Measurements from ENCODE around the gene ASIC2.

The ASIC2 gene

DNA sequence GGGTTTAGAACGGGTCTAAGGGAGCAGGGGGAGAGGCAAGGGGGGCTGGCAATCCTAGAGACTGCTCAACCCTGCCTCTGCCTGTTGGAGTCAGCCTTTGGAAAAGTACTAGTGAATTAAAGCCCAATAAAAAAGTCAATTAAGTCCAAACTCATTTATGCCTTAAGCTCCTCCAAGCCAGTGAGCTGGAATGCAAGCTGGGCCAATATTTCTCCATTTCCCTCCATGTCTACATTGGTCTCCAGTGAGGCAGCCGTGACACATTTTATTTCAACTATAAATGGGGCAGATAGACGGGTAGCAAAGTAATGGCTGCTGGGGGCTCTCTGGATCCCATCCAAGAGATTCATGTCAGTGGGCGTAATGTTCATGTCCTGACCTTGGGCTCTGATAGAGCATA is 157.4 kb downstream of the ASIC2 start:
- H3K4me1 ChIP-seq (ENCODE audit: control insufficient read depth, insufficient read depth, low read length) = peaks cover 2% of the 10 kb centered on the region
- H3K4me3 ChIP-seq (ENCODE audit: low read depth, low read length) = no peak overlapping the region
- no peaks in the 10 kb centered on the region for H3K36me3 ChIP-seq (ENCODE audit: control insufficient read depth, insufficient read depth, low read length)
- no peaks in the 10 kb centered on the region for H3K27me3 ChIP-seq (ENCODE audit: control insufficient read depth, insufficient read depth, low read length)
- H3K9ac ChIP-seq (ENCODE audit: low read depth, low read length) = no peak overlapping the region
- no peaks in the 10 kb centered on the region for H3K9me3 ChIP-seq (ENCODE audit: control insufficient read depth, insufficient read depth, low read length)

DNA sequence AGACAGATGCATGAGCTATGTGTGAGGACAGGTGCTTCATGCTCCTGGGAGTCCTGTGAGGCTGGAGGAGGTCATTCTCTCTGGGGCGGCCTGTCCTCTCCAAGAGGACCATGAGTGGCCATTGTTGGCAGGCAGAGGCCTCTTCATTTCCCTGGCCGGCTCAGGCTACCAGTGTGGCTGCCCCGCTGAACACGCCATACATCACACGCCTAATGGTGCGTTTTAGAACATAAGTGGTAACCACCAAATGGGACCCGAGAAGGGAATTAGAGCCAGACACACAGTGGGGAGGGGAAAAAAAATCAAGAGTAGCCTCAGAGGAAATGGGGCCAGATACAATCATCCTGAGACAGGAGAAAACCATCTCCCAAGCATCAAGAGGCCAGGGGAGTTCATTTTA is 161.5 kb downstream of the ASIC2 start:
- no peaks in the 10 kb centered on the region for H3K9me3 ChIP-seq (ENCODE audit: control insufficient read depth, insufficient read depth, low read length)
- H3K4me1 ChIP-seq (ENCODE audit: control insufficient read depth, insufficient read depth, low read length) = no peaks in the 10 kb centered on the region
- H3K27me3 ChIP-seq (ENCODE audit: control insufficient read depth, insufficient read depth, low read length) = no peaks in the 10 kb centered on the region
- no peaks in the 10 kb centered on the region for H3K36me3 ChIP-seq (ENCODE audit: control insufficient read depth, insufficient read depth, low read length)
- no peak overlapping the region for H3K4me3 ChIP-seq (ENCODE audit: low read depth, low read length)
- no peak overlapping the region for H3K9ac ChIP-seq (ENCODE audit: low read depth, low read length)

DNA sequence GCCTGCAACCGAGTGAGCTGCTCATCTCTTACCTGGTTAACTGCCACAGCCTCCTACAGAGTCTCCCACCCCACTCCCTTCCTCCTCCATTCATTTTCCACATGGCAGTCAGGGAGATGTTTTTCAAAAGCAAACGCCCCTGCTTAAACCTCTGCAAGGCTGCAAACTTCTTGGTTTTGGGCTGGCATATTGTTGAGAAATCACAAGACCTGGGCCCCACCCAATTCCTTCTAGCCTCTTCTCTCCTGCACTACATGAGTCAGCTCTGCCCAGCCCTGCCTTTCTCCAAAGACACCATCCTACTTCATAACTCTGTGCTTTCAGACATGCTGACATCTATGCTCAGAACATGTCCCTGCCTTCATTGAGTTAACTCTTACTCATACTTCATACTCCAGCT is 165.4 kb downstream of the ASIC2 start:
- H3K4me1 ChIP-seq (ENCODE audit: control insufficient read depth, insufficient read depth, low read length) = no peaks in the 10 kb centered on the region
- no peaks in the 10 kb centered on the region for H3K27me3 ChIP-seq (ENCODE audit: control insufficient read depth, insufficient read depth, low read length)
- no peak overlapping the region for H3K4me3 ChIP-seq (ENCODE audit: low read depth, low read length)
- H3K9me3 ChIP-seq (ENCODE audit: control insufficient read depth, insufficient read depth, low read length) = no peaks in the 10 kb centered on the region
- H3K36me3 ChIP-seq (ENCODE audit: control insufficient read depth, insufficient read depth, low read length) = no peaks in the 10 kb centered on the region
- H3K9ac ChIP-seq (ENCODE audit: low read depth, low read length) = no peak overlapping the region

DNA sequence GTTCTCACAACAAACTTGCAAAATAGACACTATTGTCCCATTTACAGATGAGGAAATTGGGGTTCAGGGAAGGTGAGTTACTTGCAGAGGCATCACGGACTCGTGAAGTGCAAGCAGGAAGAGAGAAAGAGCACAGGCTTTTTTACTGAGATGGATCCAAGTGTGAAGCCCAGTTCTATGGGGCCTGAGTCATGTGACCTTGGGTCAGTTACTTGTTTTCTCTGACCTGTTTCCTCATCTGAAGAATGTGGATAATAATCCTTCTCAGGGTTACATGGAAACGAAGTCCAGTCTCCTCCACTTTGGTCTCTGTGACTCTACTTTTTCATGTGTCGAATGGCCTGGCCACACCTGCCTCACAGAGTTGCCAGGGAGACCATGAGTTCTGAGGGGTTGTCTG is 167.0 kb downstream of the ASIC2 start:
- H3K27me3 ChIP-seq (ENCODE audit: control insufficient read depth, insufficient read depth, low read length) = no peaks in the 10 kb centered on the region
- no peak overlapping the region for H3K9ac ChIP-seq (ENCODE audit: low read depth, low read length)
- H3K9me3 ChIP-seq (ENCODE audit: control insufficient read depth, insufficient read depth, low read length) = no peaks in the 10 kb centered on the region
- no peak overlapping the region for H3K4me3 ChIP-seq (ENCODE audit: low read depth, low read length)
- H3K36me3 ChIP-seq (ENCODE audit: control insufficient read depth, insufficient read depth, low read length) = no peaks in the 10 kb centered on the region
- no peaks in the 10 kb centered on the region for H3K4me1 ChIP-seq (ENCODE audit: control insufficient read depth, insufficient read depth, low read length)

DNA sequence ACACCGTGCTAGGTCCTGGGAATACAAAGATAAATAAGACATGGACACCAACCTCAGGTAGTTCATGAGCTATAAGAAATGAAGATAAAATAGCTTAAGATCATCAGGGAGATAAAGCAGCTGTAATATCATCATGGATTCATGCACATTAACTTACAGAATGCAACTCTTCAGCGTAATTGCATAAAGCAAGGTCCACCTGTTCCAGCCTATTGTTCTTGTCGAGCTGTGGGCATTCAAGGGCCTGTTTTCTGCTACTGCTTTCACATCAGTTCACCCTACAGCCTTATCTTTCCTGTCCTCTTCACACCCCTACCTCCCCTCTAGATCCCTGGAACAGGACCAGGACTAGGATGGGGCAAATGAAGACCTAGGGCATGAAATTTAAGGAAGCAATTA is 167.5 kb downstream of the ASIC2 start:
- Histone ChIP-seq H3K4me3 (ENCODE audit: low read depth, low read length) (no peak overlapping the region), H3K9me3 (ENCODE audit: control insufficient read depth, insufficient read depth, low read length) (no peaks in the 10 kb centered on the region), H3K36me3 (ENCODE audit: control insufficient read depth, insufficient read depth, low read length) (no peaks in the 10 kb centered on the region), H3K9ac (ENCODE audit: low read depth, low read length) (no peak overlapping the region), H3K27me3 (ENCODE audit: control insufficient read depth, insufficient read depth, low read length) (no peaks in the 10 kb centered on the region), H3K4me1 (ENCODE audit: control insufficient read depth, insufficient read depth, low read length) (no peaks in the 10 kb centered on the region)

DNA sequence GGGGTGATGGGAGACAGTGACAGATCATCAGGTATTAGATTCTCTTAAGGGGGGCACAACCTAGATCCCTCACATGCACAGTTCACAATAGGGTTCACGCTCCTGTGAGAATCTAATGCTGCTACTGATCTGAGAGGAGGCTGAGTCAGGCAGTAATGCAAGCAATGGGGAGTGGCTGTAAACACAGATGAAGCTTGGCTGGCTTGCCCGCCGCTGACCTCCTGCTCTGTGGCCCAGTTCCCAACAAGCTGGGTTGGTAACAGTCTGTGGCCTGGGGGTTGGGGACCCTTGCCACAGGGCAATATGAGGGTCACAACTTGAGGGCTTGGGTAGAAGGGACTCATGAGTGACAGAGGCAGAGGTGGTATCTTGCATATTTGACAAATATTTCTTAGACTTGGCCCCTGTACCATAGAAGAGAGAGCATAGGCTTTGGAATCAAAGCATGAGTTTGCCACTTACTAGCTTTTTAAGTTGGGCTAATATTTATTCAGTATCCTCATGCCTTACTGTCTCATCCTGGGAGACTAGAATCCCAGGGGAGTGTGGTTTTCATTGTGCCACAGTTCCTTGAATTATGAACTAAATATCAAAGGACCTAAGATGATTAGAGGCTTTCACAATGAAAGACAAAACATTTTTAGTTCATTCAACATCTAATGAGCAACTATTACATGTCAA is 168.1 kb downstream of the ASIC2 start:
- H3K4me1 ChIP-seq (ENCODE audit: control insufficient read depth, insufficient read depth, low read length) = no peaks in the 10 kb centered on the region
- no peaks in the 10 kb centered on the region for H3K27me3 ChIP-seq (ENCODE audit: control insufficient read depth, insufficient read depth, low read length)
- no peaks in the 10 kb centered on the region for H3K36me3 ChIP-seq (ENCODE audit: control insufficient read depth, insufficient read depth, low read length)
- no peak overlapping the region for H3K9ac ChIP-seq (ENCODE audit: low read depth, low read length)
- H3K4me3 ChIP-seq (ENCODE audit: low read depth, low read length) = no peak overlapping the region
- H3K9me3 ChIP-seq (ENCODE audit: control insufficient read depth, insufficient read depth, low read length) = no peaks in the 10 kb centered on the region

DNA sequence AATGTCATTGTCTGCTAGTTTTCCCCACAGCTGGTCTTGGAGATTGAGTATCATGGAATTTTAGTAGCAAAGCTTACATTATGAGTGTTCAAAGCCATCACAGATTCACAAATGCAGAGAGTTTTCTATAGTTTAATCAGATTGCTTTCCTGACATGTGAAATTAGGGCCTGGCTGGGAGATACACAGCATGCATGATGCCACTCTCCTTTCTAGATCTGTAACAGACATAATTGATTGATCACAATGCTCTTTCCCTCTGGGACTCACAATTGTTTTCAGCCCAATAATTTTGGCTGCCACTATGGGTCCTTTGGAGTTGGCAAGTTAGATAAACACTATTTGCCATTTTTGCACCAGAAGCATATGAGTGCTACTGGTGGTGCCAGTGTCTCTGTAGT is 168.9 kb downstream of the ASIC2 start:
- no peaks in the 10 kb centered on the region for H3K9me3 ChIP-seq (ENCODE audit: control insufficient read depth, insufficient read depth, low read length)
- no peaks in the 10 kb centered on the region for H3K4me1 ChIP-seq (ENCODE audit: control insufficient read depth, insufficient read depth, low read length)
- H3K4me3 ChIP-seq (ENCODE audit: low read depth, low read length) = no peak overlapping the region
- H3K36me3 ChIP-seq (ENCODE audit: control insufficient read depth, insufficient read depth, low read length) = no peaks in the 10 kb centered on the region
- no peaks in the 10 kb centered on the region for H3K27me3 ChIP-seq (ENCODE audit: control insufficient read depth, insufficient read depth, low read length)
- no peak overlapping the region for H3K9ac ChIP-seq (ENCODE audit: low read depth, low read length)

DNA sequence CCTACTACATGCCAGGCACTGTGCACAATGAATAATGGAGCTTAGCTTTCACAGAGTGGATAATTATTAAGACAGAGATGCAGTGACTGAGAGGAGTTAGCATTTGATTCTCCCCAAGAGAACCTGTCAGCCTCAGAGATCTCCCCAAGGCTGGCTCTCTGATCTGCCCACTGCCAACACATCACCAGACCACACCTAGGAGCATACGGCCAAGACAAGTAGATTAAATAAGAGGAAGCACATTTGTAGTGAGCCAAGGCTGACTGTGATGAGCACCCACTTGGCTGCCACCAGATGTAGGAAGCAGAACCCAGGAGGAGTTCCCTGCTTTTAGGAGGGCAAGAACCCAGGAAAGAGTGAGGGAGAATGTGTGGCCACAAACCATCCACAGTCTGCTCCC is 171.3 kb downstream of the ASIC2 start:
- Histone ChIP-seq H3K36me3 (ENCODE audit: control insufficient read depth, insufficient read depth, low read length) (no peaks in the 10 kb centered on the region), H3K4me1 (ENCODE audit: control insufficient read depth, insufficient read depth, low read length) (no peaks in the 10 kb centered on the region), H3K9ac (ENCODE audit: low read depth, low read length) (no peak overlapping the region), H3K4me3 (ENCODE audit: low read depth, low read length) (no peak overlapping the region), H3K27me3 (ENCODE audit: control insufficient read depth, insufficient read depth, low read length) (no peaks in the 10 kb centered on the region), H3K9me3 (ENCODE audit: control insufficient read depth, insufficient read depth, low read length) (no peaks in the 10 kb centered on the region)

DNA sequence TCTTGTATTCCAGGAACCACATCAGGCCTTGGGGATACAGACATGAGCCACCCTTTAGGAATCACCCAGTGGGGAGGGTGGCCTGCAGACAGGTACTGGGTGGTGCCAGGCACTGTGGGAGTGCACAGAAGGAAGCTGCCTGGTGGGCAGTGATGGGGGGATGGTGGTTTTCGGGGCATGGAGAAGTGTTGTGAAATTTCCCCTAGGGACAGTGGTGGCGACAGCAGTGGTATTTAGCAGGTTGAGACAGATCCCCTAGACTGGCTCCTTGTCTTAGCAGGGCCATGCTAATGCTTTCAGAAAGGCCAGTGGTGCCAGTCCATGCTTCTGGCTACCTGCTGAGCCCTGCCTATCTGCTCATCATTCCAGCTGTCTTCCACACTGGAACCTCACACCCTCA is 171.8 kb downstream of the ASIC2 start:
- H3K27me3 ChIP-seq (ENCODE audit: control insufficient read depth, insufficient read depth, low read length) = no peaks in the 10 kb centered on the region
- no peak overlapping the region for H3K4me3 ChIP-seq (ENCODE audit: low read depth, low read length)
- H3K9ac ChIP-seq (ENCODE audit: low read depth, low read length) = no peak overlapping the region
- no peaks in the 10 kb centered on the region for H3K36me3 ChIP-seq (ENCODE audit: control insufficient read depth, insufficient read depth, low read length)
- no peaks in the 10 kb centered on the region for H3K9me3 ChIP-seq (ENCODE audit: control insufficient read depth, insufficient read depth, low read length)
- no peaks in the 10 kb centered on the region for H3K4me1 ChIP-seq (ENCODE audit: control insufficient read depth, insufficient read depth, low read length)

DNA sequence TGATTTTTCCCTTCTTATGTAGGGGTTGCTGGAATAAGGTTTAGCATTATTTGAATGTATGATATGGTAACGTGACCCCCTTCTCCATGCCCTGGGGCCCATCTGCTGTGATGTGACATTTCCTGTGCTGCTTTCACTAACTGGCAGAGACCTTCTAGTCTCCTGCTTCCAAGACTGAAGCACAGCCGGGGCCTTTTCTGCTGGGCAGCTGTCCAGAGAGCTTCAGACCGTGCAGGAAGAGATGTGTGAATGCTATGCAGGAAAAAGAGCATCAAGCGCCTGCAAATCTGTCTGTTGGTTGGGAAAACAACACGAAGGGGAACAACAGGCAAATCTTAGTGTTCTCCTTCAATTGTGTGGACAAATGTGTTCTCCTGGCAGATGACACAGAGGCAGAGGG is 173.0 kb downstream of the ASIC2 start:
- no peak overlapping the region for H3K9ac ChIP-seq (ENCODE audit: low read depth, low read length)
- H3K36me3 ChIP-seq (ENCODE audit: control insufficient read depth, insufficient read depth, low read length) = no peaks in the 10 kb centered on the region
- no peaks in the 10 kb centered on the region for H3K27me3 ChIP-seq (ENCODE audit: control insufficient read depth, insufficient read depth, low read length)
- no peaks in the 10 kb centered on the region for H3K9me3 ChIP-seq (ENCODE audit: control insufficient read depth, insufficient read depth, low read length)
- no peaks in the 10 kb centered on the region for H3K4me1 ChIP-seq (ENCODE audit: control insufficient read depth, insufficient read depth, low read length)
- H3K4me3 ChIP-seq (ENCODE audit: low read depth, low read length) = no peak overlapping the region

DNA sequence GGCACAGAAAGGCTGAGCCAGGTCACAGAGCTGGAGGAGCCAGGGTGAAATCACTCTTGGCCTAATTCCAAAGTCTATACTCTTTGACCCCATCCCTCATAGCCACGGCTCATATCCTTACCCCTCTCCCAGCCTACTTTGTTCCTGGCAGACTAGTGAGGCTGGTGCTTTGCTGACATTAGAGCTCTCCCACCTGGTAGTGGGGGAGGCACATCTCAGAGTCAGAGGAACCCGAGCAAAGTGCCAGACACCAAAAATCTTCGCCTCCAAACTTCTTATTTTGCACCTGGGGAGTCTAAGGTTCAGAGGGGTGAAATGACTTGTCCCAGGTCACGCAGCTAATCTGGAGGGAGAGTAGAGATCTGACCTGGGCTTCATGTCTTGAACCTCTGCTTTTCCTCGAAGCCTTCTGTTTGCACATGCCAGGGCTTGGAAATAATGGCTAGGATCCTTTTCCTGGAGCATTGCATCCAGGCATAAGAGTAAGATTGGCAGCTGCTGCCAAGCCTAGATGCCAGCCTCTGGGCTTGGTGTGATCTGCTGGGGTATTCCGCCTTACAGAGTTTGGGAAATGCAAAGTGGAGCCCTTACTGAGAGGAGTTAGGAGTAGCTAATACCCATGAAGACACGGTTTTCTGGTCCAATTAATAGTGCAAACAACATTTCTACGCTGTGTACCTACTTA is 174.6 kb downstream of the ASIC2 start:
- Histone ChIP-seq H3K4me3 (ENCODE audit: low read depth, low read length) (no peak overlapping the region), H3K27me3 (ENCODE audit: control insufficient read depth, insufficient read depth, low read length) (no peaks in the 10 kb centered on the region), H3K9ac (ENCODE audit: low read depth, low read length) (no peak overlapping the region), H3K4me1 (ENCODE audit: control insufficient read depth, insufficient read depth, low read length) (no peaks in the 10 kb centered on the region), H3K36me3 (ENCODE audit: control insufficient read depth, insufficient read depth, low read length) (no peaks in the 10 kb centered on the region), H3K9me3 (ENCODE audit: control insufficient read depth, insufficient read depth, low read length) (no peaks in the 10 kb centered on the region)

DNA sequence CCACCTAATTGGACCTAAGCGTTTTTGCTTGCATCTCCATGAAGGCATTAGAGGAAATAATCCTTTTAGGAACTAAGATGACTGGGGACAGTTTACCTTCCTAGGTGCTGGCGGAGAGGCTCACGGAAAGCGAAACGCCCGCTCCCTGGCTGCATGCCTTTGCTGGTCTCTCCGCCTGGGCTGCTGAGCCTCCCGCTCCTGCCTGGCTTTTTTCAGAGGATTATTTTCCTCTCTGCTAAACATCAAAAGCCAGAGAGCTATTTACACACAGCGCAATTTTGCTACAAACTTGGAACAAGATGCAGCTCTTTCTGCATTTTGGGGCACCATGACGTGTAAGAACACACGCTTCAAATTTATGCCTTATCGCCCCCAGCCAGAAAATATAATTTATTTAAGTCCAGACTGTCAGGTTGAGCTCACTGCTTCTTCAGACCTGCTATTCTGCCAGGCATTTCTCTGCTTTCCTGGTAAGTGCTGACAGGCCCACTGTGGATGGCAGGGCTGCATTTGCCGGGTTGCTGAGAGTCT is 177.0 kb downstream of the ASIC2 start:
- no peaks in the 10 kb centered on the region for H3K36me3 ChIP-seq (ENCODE audit: control insufficient read depth, insufficient read depth, low read length)
- no peaks in the 10 kb centered on the region for H3K27me3 ChIP-seq (ENCODE audit: control insufficient read depth, insufficient read depth, low read length)
- H3K9me3 ChIP-seq (ENCODE audit: control insufficient read depth, insufficient read depth, low read length) = no peaks in the 10 kb centered on the region
- no peak overlapping the region for H3K4me3 ChIP-seq (ENCODE audit: low read depth, low read length)
- H3K4me1 ChIP-seq (ENCODE audit: control insufficient read depth, insufficient read depth, low read length) = no peaks in the 10 kb centered on the region
- no peak overlapping the region for H3K9ac ChIP-seq (ENCODE audit: low read depth, low read length)
